GM12878 (cell line): ENCODE measurements around the gene NKAIN2.

Source experiments
- BCL3 ChIP-seq: IDR thresholded peaks from 2 replicates; pipeline ENCODE4 v1.6.1; 2011; ENCODE audit warnings: borderline replicate concordance, low read depth, mild to moderate bottlenecking, moderate library complexity, low read length; ENCODE audit not compliant: insufficient read depth, poor library complexity, severe bottlenecking
- CTCF ChIP-seq, 3 experiments: IDR thresholded peaks in 2 of 3; conservative IDR thresholded peaks in 1 of 3; 2 replicates each; pipeline ENCODE4 v1.5.1; 2011; ENCODE audit warnings: low read depth in 3 of 3, low read length in 3 of 3, mild to moderate bottlenecking in 3 of 3, control low read depth in 2 of 3, moderate library complexity in 2 of 3, inconsistent platforms in 1 of 3, mixed read lengths in 1 of 3; ENCODE audit not compliant: control insufficient read depth in 2 of 3, insufficient read depth in 1 of 3; ENCODE audit errors: extremely low read depth in 1 of 3
- NR2C2 ChIP-seq: IDR thresholded peaks from 2 replicates; pipeline ENCODE4 v1.6.1; 2011; ENCODE audit warnings: borderline replicate concordance, low read depth; ENCODE audit not compliant: control insufficient read depth, insufficient read length
- USF1 ChIP-seq: IDR thresholded peaks from 2 replicates; pipeline ENCODE4 v1.6.1; 2011; ENCODE audit warnings: borderline replicate concordance, low read depth, mild to moderate bottlenecking, moderate library complexity, mixed read lengths, low read length; ENCODE audit not compliant: insufficient read depth; ENCODE audit errors: extremely low read length

GRCh38 chr6:124356276-124356810 lies 552.7 kb downstream of the NKAIN2 start:
- TF ChIP-seq USF1 (no peak), NR2C2 (no peak), BCL3 (no peak), CTCF (IDR thresholded peaks at IDR 0.05 in 2 of 3, conservative IDR thresholded peaks at IDR 0.05 in 1 of 3; ENCODE audit: control insufficient read depth in 2 of 3, extremely low read depth in 1 of 3, insufficient read depth in 1 of 3, low read depth in 3 of 3, low read length in 3 of 3) (no peak)
